MM.1S (cell line): ENCODE measurements around the gene MDFI.

Experiments
- DNase-seq: peaks from one replicate; pipeline ENCODE4 v3.0.0-alpha.2; 2015
- H2AFZ ChIP-seq: fragments of 300-600 bp; sonication (generic); 2 replicates; pipeline ENCODE4 v1.6.0; 2016; ENCODE audit warnings: antibody characterized with exemption, low read length
- H3F3A ChIP-seq: fragments of 300-600 bp; sonication (generic); 2 replicates; pipeline ENCODE4 v1.6.1; 2016; ENCODE audit warnings: mild to moderate bottlenecking, antibody characterized with exemption, low read length, moderate library complexity, mixed read lengths; ENCODE audit not compliant: insufficient read depth
- H3K27ac ChIP-seq: fragments of 300-600 bp; sonication (generic); 2 replicates; pipeline ENCODE4 v1.5.1; 2016; ENCODE audit warnings: mild to moderate bottlenecking, low read length
- H3K27me3 ChIP-seq: fragments of 300-600 bp; sonication (generic); replicated peaks from 2 replicates; pipeline ENCODE4 v1.6.0; 2016; ENCODE audit warnings: low read length; ENCODE audit not compliant: insufficient read depth
- H3K36me3 ChIP-seq: fragments of 300-600 bp; sonication (generic); replicated peaks from 2 replicates; pipeline ENCODE4 v1.6.1; 2016; ENCODE audit warnings: mild to moderate bottlenecking, low read length, mixed read lengths; ENCODE audit not compliant: insufficient read depth
- H3K4me1 ChIP-seq: fragments of 300-600 bp; sonication (generic); 2 replicates; pipeline ENCODE4 v1.6.1; 2016; ENCODE audit warnings: low read length, mixed read lengths
- H3K4me2 ChIP-seq: fragments of 300-600 bp; sonication (generic); 2 replicates; pipeline ENCODE4 v1.6.0; 2016; ENCODE audit warnings: low read depth, low read length
- H3K4me3 ChIP-seq: fragments of 300-600 bp; sonication (generic); 2 replicates; pipeline ENCODE4 v1.5.1; 2016; ENCODE audit warnings: low read length, mixed read lengths
- H3K79me2 ChIP-seq: fragments of 300-600 bp; sonication (generic); 2 replicates; pipeline ENCODE4 v1.6.1; 2016; ENCODE audit warnings: mixed run types, low read length, mixed read lengths
- H3K9ac ChIP-seq: fragments of 300-600 bp; sonication (generic); 2 replicates; pipeline ENCODE4 v1.6.1; 2016; ENCODE audit warnings: low read length, mixed read lengths
- H3K9me2 ChIP-seq: fragments of 300-600 bp; sonication (generic); replicated peaks from 2 replicates; pipeline ENCODE4 v1.6.1; 2016; ENCODE audit warnings: mild to moderate bottlenecking, low read length, mixed read lengths; ENCODE audit not compliant: insufficient read depth
- H3K9me3 ChIP-seq: fragments of 300-600 bp; sonication (generic); replicated peaks from 2 replicates; pipeline ENCODE4 v1.6.1; 2016; ENCODE audit warnings: mild to moderate bottlenecking, low read length, mixed read lengths; ENCODE audit not compliant: insufficient read depth
- H4K20me1 ChIP-seq: fragments of 300-600 bp; sonication (generic); 2 replicates; pipeline ENCODE4 v1.6.1; 2016; ENCODE audit warnings: mild to moderate bottlenecking, low read length, moderate library complexity, mixed read lengths; ENCODE audit not compliant: insufficient read depth
- CTCF ChIP-seq: fragments of 300-600 bp; sonication (generic); IDR thresholded peaks from 2 replicates; pipeline ENCODE4 v1.5.1; 2016; ENCODE audit warnings: antibody characterized with exemption, low read length, mixed read lengths
- EZH2 ChIP-seq: fragments of 300-600 bp; sonication (generic); optimal IDR thresholded peaks from 2 replicates; pipeline ENCODE3; 2017; ENCODE audit warnings: low read depth, mild to moderate bottlenecking, antibody characterized with exemption, low read length, mixed read lengths
- EZH2phosphoT487 ChIP-seq: fragments of 300-600 bp; sonication (generic); IDR thresholded peaks from 2 replicates; pipeline ENCODE4 v1.6.1; 2018; ENCODE audit warnings: antibody characterized with exemption, low read length

The MDFI gene

DNA sequence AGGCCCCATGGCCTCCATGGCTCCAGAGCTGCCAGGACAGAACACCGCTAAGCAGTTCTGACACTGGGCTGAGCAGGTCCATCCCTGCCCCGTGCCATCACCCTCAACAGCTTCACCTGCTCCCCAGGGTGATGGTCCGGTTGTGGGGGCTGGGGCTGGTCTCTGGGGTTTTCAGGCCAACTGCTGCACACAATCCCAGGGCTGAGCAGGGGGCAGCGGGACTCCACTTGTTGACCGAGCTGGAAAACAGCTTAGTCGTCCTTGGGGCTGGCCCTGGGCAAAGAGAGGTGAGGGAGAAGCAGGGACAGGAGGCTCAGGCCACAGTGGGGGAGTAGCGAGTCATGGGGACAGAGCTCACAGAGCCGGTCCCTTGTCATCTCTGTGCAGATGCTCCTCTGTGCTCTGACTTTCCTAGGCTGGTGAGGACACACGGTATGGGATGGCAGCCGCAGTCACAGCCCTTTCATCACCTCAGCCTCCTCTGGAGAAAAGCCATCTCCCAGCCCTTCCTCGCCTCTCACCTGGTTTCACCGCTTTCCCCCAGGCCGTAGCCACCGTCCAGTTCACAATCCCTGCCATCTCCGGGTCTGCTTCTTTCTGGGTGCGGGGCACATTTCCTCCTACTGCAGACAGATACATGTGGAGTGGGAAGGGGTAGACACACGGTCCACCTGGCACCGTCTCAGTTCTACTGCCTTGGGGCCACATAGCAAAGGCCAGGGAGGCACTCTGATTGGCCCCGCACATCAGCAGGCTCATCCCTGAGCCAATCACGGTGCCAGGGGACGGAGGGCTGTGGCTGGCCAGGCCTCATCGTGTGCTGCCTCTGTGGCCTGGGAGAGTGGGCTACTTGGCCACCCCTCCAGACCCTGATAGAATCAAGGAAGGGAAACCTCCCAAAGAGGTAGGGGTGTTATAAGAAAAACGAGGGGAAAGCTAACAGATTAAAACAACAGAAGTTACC is 19.1 kb downstream of the MDFI start:
- TF ChIP-seq EZH2, result no peak
- TF ChIP-seq CTCF, result no peak
- no peak for TF ChIP-seq EZH2phosphoT487

DNA sequence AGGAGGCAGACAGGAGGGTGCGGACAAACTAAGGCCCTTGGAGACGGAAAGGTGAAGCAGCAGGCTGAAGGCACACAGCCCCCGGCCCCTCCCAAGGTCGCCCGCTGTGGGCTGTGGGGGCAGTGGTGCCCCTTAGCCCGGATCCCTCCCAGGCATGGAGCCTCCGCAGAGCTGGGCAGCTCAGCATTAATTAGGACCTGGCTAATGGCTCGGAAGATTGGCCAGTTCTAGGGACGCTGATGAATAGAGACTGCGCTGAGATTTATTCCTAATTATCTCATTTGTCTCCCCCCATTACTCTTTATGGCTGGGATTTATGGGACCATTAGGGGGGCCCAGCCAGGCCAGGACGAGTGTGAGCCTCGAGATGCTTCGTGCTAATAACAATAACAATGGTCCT is 20.4 kb downstream of the MDFI start:
- TF ChIP-seq CTCF, result no peak
- no peak for TF ChIP-seq EZH2phosphoT487
- no peak for TF ChIP-seq EZH2
- no peak for DNase-seq
- Histone ChIP-seq H3K4me3 (no peak overlapping the region), H3K4me1 (no peaks in the 10 kb centered on the region), H3K9me2 (no peaks in the 10 kb centered on the region), H4K20me1 (no peaks in the 10 kb centered on the region), H3K27me3 (peaks cover 81% of the 10 kb centered on the region), H3K79me2 (no peaks in the 10 kb centered on the region), H3K9ac (no peak overlapping the region), H2AFZ (no peak overlapping the region), H3K36me3 (no peaks in the 10 kb centered on the region), H3K9me3 (no peaks in the 10 kb centered on the region), H3K27ac (no peak overlapping the region), H3K4me2 (no peak overlapping the region), H3F3A (no peaks in the 10 kb centered on the region)

More for the DNA sequence above, 19.1 kb downstream of the MDFI start:
- H3K4me1 ChIP-seq, result no peaks in the 10 kb centered on the region
- H3K9ac ChIP-seq, result no peak overlapping the region
- no peak overlapping the region for H3K27ac ChIP-seq
- no peaks in the 10 kb centered on the region for H3K79me2 ChIP-seq
- H3K4me2 ChIP-seq, result no peak overlapping the region
- H3F3A ChIP-seq, result no peaks in the 10 kb centered on the region
- DNase-seq, result no peak
- no peak overlapping the region for H3K4me3 ChIP-seq
- H3K9me2 ChIP-seq, result no peaks in the 10 kb centered on the region
- H3K36me3 ChIP-seq, result no peaks in the 10 kb centered on the region
- H3K27me3 ChIP-seq, result peaks cover 89% of the 10 kb centered on the region
- H4K20me1 ChIP-seq, result no peaks in the 10 kb centered on the region
- no peaks in the 10 kb centered on the region for H3K9me3 ChIP-seq
- H2AFZ ChIP-seq, result no peak overlapping the region

- H3K27ac ChIP-seq, result no peak overlapping the region
- TF ChIP-seq EZH2 (no peak), EZH2phosphoT487 (no peak), CTCF (no peak)
- no peaks in the 10 kb centered on the region for H3K9me2 ChIP-seq
- no peaks in the 10 kb centered on the region for H3K36me3 ChIP-seq
- H2AFZ ChIP-seq, result no peak overlapping the region
- no peak for DNase-seq
- H3K9ac ChIP-seq, result no peak overlapping the region
- no peaks in the 10 kb centered on the region for H3K9me3 ChIP-seq
- no peak overlapping the region for H3K4me3 ChIP-seq
- no peaks in the 10 kb centered on the region for H3K4me1 ChIP-seq
- no peaks in the 10 kb centered on the region for H3K79me2 ChIP-seq
- H4K20me1 ChIP-seq, result no peaks in the 10 kb centered on the region
- H3K4me2 ChIP-seq, result no peak overlapping the region
- peaks cover 78% of the 10 kb centered on the region for H3K27me3 ChIP-seq
- no peaks in the 10 kb centered on the region for H3F3A ChIP-seq
Measured at GRCh38 chr6:41659935-41660334, 21.7 kb downstream of the MDFI start.
